ENCODE results near the gene ENG.

DNA sequence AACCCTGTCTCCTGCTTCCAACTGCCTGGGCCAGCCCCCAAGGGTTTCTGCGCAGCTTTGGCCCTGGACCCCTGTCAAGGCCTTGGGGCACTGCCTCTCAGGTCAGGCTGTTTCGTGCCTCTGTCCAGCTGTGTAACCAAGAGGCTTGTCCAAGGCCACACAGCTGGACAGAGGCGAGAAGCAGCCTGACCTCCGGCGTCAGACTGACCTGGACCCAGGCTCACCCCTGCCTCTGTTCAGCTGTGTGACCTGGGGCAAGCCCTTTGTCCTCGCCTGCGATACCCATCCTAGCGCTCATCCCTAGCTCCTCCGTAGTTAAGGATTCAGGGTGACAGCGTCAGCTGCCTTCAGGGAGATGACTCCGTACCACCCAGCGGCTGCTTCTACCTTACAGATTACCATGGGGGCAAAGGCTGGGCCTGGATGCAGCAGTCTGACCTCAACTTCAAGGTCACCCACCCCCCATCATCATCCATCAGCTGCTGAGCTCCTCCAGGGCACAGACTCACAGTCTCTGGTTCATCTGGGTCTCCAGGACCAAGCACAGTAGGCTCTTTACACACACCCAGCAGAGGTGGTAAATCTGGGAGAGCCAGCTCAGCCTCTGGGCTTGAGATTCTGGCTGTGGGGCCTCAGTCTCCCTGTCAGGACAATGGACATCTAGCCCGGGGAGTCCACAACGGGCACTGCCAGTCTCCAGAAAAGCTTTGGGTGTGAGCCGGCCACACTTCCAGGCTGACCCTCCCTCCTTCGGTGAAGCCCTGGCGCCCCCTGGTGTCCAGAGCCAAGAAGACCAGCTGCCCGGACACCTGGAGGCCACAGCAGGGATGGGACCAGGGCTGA, 15.1 kb upstream of the ENG start:
- TF ChIP-seq POLR2AphosphoS5 (IDR thresholded peaks at IDR 0.05; ENCODE audit: low read depth, low read length) (no peak), POLR2A (IDR thresholded peaks at IDR 0.05; ENCODE audit: low read depth, low read length) (no peak), TAF1 (IDR thresholded peaks at IDR 0.05; ENCODE audit: borderline replicate concordance, low read depth, low read length) (no peak)
